ENCODE measurements around the gene TLL2. TPM values are rescaled to one million over a fixed set of nuclear protein-coding genes. Genes with fewer than 3 reads are reported as not detected.
A peak's percentile ranks its signal among the peaks of the same experiment; 100 is the strongest.

The TLL2 gene
- total RNA-seq, 1 donor from 2014 or later, result 6.7 TPM

GRCh38 chr10:96416643-96417042 is 97.1 kb downstream of the TLL2 start:
- no peak overlapping the region for H3K4me3 ChIP-seq (ENCODE audit: low read depth, low read length)
- no peak for TF ChIP-seq CTCF (conservative IDR thresholded peaks at IDR 0.05; ENCODE audit: low read depth, low read length)
- no peak for DNase-seq (ENCODE audit: low read depth)

- no peak for DNase-seq (ENCODE audit: low read depth)
- no peak overlapping the region for H3K4me3 ChIP-seq (ENCODE audit: low read depth, low read length)
- TF ChIP-seq CTCF (conservative IDR thresholded peaks at IDR 0.05; ENCODE audit: low read depth, low read length), result no peak
Measured at GRCh38 chr10:96415891-96416554, 97.7 kb downstream of the TLL2 start.

GRCh38 chr10:96415150-96415890 is 98.4 kb downstream of the TLL2 start:
- TF ChIP-seq CTCF (conservative IDR thresholded peaks at IDR 0.05; ENCODE audit: low read depth, low read length), result no peak
- no peak for DNase-seq (ENCODE audit: low read depth)
- no peak overlapping the region for H3K4me3 ChIP-seq (ENCODE audit: low read depth, low read length)

GRCh38 chr10:96414303-96414702 is 99.4 kb downstream of the TLL2 start:
- no peak for TF ChIP-seq CTCF (conservative IDR thresholded peaks at IDR 0.05; ENCODE audit: low read depth, low read length)
- DNase-seq (ENCODE audit: low read depth), result no peak
- H3K4me3 ChIP-seq (ENCODE audit: low read depth, low read length), result no peak overlapping the region

- no peak overlapping the region for H3K4me3 ChIP-seq (ENCODE audit: low read depth, low read length)
- DNase-seq (ENCODE audit: low read depth), result no peak
- peak; percentile 42 for TF ChIP-seq CTCF (conservative IDR thresholded peaks at IDR 0.05; ENCODE audit: low read depth, low read length)
Measured at GRCh38 chr10:96413151-96413787, 100.5 kb downstream of the TLL2 start.

GRCh38 chr10:96411716-96412320 is 101.9 kb downstream of the TLL2 start:
- H3K4me3 ChIP-seq (ENCODE audit: low read depth, low read length), result no peak overlapping the region
- no peak for DNase-seq (ENCODE audit: low read depth)
- TF ChIP-seq CTCF (conservative IDR thresholded peaks at IDR 0.05; ENCODE audit: low read depth, low read length), result no peak
